Left lung (tissue), 10 donors: Measurements from ENCODE around the gene PIANP. TPM values are rescaled to one million over a fixed set of nuclear protein-coding genes. Genes with fewer than 3 reads are reported as not detected.

Experiments
- ATAC-seq: fragments of 200-7000 bp; cut with Tn5 transposase; one replicate; pipeline ENCODE4 v1.9.1; 2020; ENCODE audit warnings: moderate library complexity
- DNase-seq, 4 donors: peaks; one replicate each; pipeline ENCODE4 v3.0.0-alpha.2; 2013 to 2020
- H3K27ac ChIP-seq, 2 donors: fragments of 200-600 bp; sonication (generic) in 1 of 2; one replicate each; pipeline versions ENCODE4 v1.5.0 to v1.8.0; 2020 to 2021
- H3K27me3 ChIP-seq, 2 donors: fragments of 200-600 bp; sonication (generic) in 1 of 2; one replicate each; pipeline versions ENCODE4 v1.5.0 to v1.8.0; 2020 to 2021
- H3K36me3 ChIP-seq, 2 donors: fragments of 200-600 bp; sonication (generic) in 1 of 2; one replicate each; pipeline versions ENCODE4 v1.5.0 to v1.8.0; 2020 to 2021
- H3K4me1 ChIP-seq, 2 donors: fragments of 200-600 bp; one replicate each; pipeline ENCODE4 v1.8.0; 2021
- H3K4me3 ChIP-seq, 2 donors: fragments of 200-600 bp; sonication (generic) in 1 of 2; one replicate each; pipeline versions ENCODE4 v1.5.0 to v1.8.0; 2020 to 2021; ENCODE audit warnings: mild to moderate bottlenecking in 1 of 2
- H3K9me3 ChIP-seq, 2 donors: fragments of 200-600 bp; sonication (generic) in 1 of 2; one replicate each; pipeline versions ENCODE4 v1.5.0 to v1.8.0; 2020 to 2021
- CTCF ChIP-seq, 2 donors: fragments of 200-600 bp; sonication (generic) in 1 of 2; IDR thresholded peaks; one replicate each; pipeline versions ENCODE4 v1.5.0 to v1.8.0; 2021; ENCODE audit warnings: antibody characterized with exemption in 2 of 2
- intact Hi-C, 2 donors: fragments of 100-400 bp; cut with DNase I; formaldehyde crosslinking; loops; one replicate each; pipeline versions ENCODE4 v1.11.2 to v1.14.2; 2022
- polyA plus RNA-seq, 6 donors: library from polyadenylated mRNA; unstranded; fragments of 120-200 nt; gene quantifications; one replicate each; pipeline ENCODE4 v1.2.1, GENCODE V29; 2013; ENCODE audit not compliant: insufficient read length in 6 of 6
- total RNA-seq, 2 donors: library from RNA; stranded (reverse); fragmentation: NEBNext Ultra II Directional; extraction: Animal tissue kit (Norgen Biotek cat#: 25700); gene quantifications; one replicate each; pipeline ENCODE4 v1.2.1, GENCODE V29; 2021
- donor health status: DM: no; HTN: yes; CAD: no.
- donor health status: DM: no; HTN: no; CAD: no.

PIANP gene
- total and polyA plus RNA-seq, 8 donors, result 0.18 to 8.0 (median 5.6) TPM

DNA sequence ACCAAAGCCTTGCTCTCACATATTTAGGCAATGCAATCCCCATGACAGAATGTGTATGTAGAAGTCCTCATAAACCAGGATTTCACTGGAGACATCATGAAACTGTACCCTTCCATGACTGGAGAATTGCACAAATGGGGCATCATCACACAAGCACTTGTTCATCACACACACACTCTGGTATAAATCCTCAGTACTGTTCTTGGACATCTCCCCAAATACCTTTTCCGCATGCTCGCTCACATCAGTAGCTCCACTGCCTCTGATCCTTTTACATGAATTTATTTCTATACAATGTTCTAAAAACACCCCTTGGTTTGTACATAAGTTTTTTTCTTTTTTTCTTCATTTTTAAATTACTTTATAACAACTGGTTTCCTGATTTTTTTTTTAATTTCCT lies 34.4 kb downstream of the PIANP start:
- no peak for ATAC-seq
- no peaks in the 10 kb centered on the region for H3K27me3 ChIP-seq
- peaks cover 7 to 31% of the 10 kb centered on the region in 2 donors for H3K4me1 ChIP-seq
- no peak for TF ChIP-seq CTCF (IDR thresholded peaks at IDR 0.05)
- peaks cover 4 to 53% of the 10 kb centered on the region in 2 donors for H3K36me3 ChIP-seq
- intact Hi-C loops, result no loop called here
- DNase-seq, result no peak
- no peak overlapping the region for H3K4me3 ChIP-seq
- no peaks in the 10 kb centered on the region for H3K9me3 ChIP-seq
- H3K27ac ChIP-seq, result no peak overlapping the region

- Histone ChIP-seq H3K4me3 (no peak overlapping the region), H3K27me3 (no peaks in the 10 kb centered on the region), H3K4me1 (peaks cover 7 to 31% of the 10 kb centered on the region in 2 donors), H3K9me3 (no peaks in the 10 kb centered on the region), H3K36me3 (peaks cover 4 to 40% of the 10 kb centered on the region in 2 donors), H3K27ac (no peak overlapping the region)
- DNase-seq (no peak), ATAC-seq (no peak)
- no peak for TF ChIP-seq CTCF (IDR thresholded peaks at IDR 0.05)
- intact Hi-C loops, result no loop called here
These were observed 35.7 kb downstream of the PIANP start for GRCh38 chr12:6664902-6665301.

DNA sequence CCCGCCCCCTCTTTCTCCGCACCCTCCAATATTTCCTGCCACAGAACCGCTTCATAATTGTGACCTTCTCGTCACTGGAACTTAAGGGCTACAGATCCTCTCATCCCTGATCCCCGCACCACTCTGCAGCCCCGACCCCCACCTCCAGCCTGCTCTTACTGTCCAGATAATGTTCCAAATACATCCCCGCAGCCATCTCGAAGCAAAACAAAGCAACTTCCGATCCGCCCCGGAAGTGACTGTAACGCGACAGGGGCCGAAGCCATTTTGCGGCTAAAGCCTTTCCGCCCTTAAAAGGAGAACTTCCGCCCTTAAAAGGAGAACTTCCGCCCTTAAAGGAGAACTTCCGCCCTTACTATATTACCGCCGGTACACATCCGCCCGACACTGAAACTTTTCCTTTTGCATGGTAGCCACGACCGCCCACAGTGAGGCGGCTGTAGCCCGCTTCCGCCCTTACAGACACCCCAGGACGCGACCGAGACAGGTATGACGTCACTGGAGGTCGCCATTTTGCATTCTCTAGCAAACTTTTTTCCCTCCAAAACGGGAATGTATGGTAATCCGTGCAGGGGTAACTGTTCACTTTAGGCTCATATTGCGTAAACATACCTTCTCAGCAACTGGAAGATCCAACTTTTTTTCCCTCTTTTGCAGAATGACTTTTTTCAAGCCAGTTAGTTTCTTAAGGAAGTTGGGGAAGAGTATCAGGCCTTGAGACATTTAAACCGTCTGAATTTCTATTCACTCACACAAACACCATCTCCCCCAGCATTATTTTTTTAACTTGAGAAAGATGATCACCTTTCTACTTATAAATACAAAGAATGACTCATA lies 37.5 kb downstream of the PIANP start, which contains the start of gene ING4:
TSS of gene ING4 (minus strand) at position 214 of the 837 bp plus-strand sequence. CDS start at position 196, 18 bp downstream.
- peak within 1 kb of the TSS; percentile 63 to 84 for H3K4me3 ChIP-seq
- TF ChIP-seq CTCF (IDR thresholded peaks at IDR 0.05), result no peak
- DNase-seq, result peak; percentile 96 to 99 (median 98)
- H3K36me3 ChIP-seq, result peaks cover 1 to 30% of the 10 kb centered on the region in 2 donors
- intact Hi-C loops, result no loop called here
- peaks cover 7 to 31% of the 10 kb centered on the region in 2 donors for H3K4me1 ChIP-seq
- ATAC-seq, result peak; percentile 100
- no peaks in the 10 kb centered on the region for H3K27me3 ChIP-seq
- no peaks in the 10 kb centered on the region for H3K9me3 ChIP-seq
- H3K27ac ChIP-seq, result peak within 1 kb of the TSS; percentile 79 to 86

- Histone ChIP-seq H3K27me3 (no peaks in the 10 kb centered on the region), H3K27ac (peak overlapping the region; percentile 42 to 79), H3K4me3 (peak overlapping the region; percentile 63 to 84), H3K36me3 (peaks cover 0 to 29% of the 10 kb centered on the region in 2 donors), H3K9me3 (no peaks in the 10 kb centered on the region), H3K4me1 (peaks cover 7 to 31% of the 10 kb centered on the region in 2 donors)
- ATAC-seq, result peak; percentile 51
- DNase-seq, result no peak
- TF ChIP-seq CTCF (IDR thresholded peaks at IDR 0.05), result no peak
- intact Hi-C loops, result no loop called here
These were observed 38.1 kb downstream of the PIANP start for GRCh38 chr12:6662602-6662905.

GRCh38 chr12:6653987-6654386 lies 46.6 kb downstream of the PIANP start:
- H3K4me3 ChIP-seq, result no peak overlapping the region
- H3K27ac ChIP-seq, result no peak overlapping the region
- ATAC-seq (no peak), DNase-seq (no peak)
- no peaks in the 10 kb centered on the region for H3K4me1 ChIP-seq
- intact Hi-C loops, result no loop called here
- TF ChIP-seq CTCF (IDR thresholded peaks at IDR 0.05), result no peak
- H3K9me3 ChIP-seq, result no peaks in the 10 kb centered on the region
- no peaks in the 10 kb centered on the region for H3K27me3 ChIP-seq
- peaks cover 0 to 91% of the 10 kb centered on the region in 2 donors for H3K36me3 ChIP-seq
